ENCODE measurements around the gene RYR2.

GRCh38 chr1:237838904-237839534 is 797.0 kb downstream of the RYR2 start:
- TF ChIP-seq CTCF (IDR thresholded peaks at IDR 0.05; ENCODE audit: low read depth, low read length): no peak
- TF ChIP-seq EZH2phosphoT487 (IDR thresholded peaks at IDR 0.05; ENCODE audit: low read depth): no peak

Measured in OCI-LY3 (cell line).